KMS-11 (cell line): ENCODE measurements around the gene WDR62.

Experiments
- H2AFZ ChIP-seq: fragments of 200-600 bp; sonication (generic); 2 replicates; pipeline ENCODE4 v1.6.1; 2016; ENCODE audit warnings: antibody characterized with exemption, mixed run types, low read depth
- H3K27ac ChIP-seq: fragments of 200-600 bp; sonication (generic); 2 replicates; pipeline ENCODE4 v1.6.1; 2016; ENCODE audit warnings: mild to moderate bottlenecking, mixed run types
- H3K27me3 ChIP-seq: fragments of 200-600 bp; sonication (generic); 2 replicates; pipeline ENCODE4 v1.6.1; 2017; ENCODE audit warnings: mild to moderate bottlenecking, low read depth, mixed run types, moderate library complexity; ENCODE audit not compliant: insufficient read depth
- H3K36me3 ChIP-seq: fragments of 200-600 bp; sonication (generic); 2 replicates; pipeline ENCODE4 v1.6.1; 2017; ENCODE audit warnings: mild to moderate bottlenecking, mixed run types; ENCODE audit not compliant: insufficient read depth
- H3K4me1 ChIP-seq: fragments of 200-600 bp; sonication (generic); 2 replicates; pipeline ENCODE4 v1.6.1; 2016; ENCODE audit warnings: mild to moderate bottlenecking, low read depth, mixed run types; ENCODE audit not compliant: poor library complexity, severe bottlenecking
- H3K4me2 ChIP-seq: fragments of 200-600 bp; sonication (generic); 2 replicates; pipeline ENCODE4 v1.7.0; 2016; ENCODE audit warnings: mild to moderate bottlenecking, mixed run types
- H3K4me3 ChIP-seq: fragments of 200-600 bp; sonication (generic); IDR thresholded peaks from 2 replicates; pipeline ENCODE4 v1.6.1; 2017; ENCODE audit warnings: low read depth, low read length, mixed read lengths; ENCODE audit not compliant: insufficient read depth
- H3K79me2 ChIP-seq: fragments of 200-600 bp; sonication (generic); 2 replicates; pipeline ENCODE4 v1.6.1; 2016; ENCODE audit warnings: low read depth, mixed run types; ENCODE audit not compliant: insufficient read depth
- H3K9ac ChIP-seq: fragments of 200-600 bp; sonication (generic); 2 replicates; pipeline ENCODE4 v1.6.1; 2016; ENCODE audit warnings: mild to moderate bottlenecking, mixed run types
- H4K20me1 ChIP-seq: fragments of 200-600 bp; sonication (generic); 2 replicates; pipeline ENCODE4 v1.6.1; 2016; ENCODE audit warnings: mild to moderate bottlenecking, mixed run types; ENCODE audit not compliant: insufficient read depth
- CTCF ChIP-seq: fragments of 200-600 bp; sonication (generic); conservative IDR thresholded peaks from 2 replicates; pipeline ENCODE4 v1.6.1; 2017; ENCODE audit warnings: low read depth, mild to moderate bottlenecking, antibody characterized with exemption, low read length, moderate library complexity, mixed read lengths

Gene WDR62

GRCh38 chr19:36136964-36137686 lies 82.4 kb downstream of the WDR62 start:
- Histone ChIP-seq H3K27ac (peak overlapping the region; percentile 74), H3K4me1 (peaks cover 42% of the 10 kb centered on the region), H3K4me3 (no peak overlapping the region), H3K36me3 (no peaks in the 10 kb centered on the region; the same call in 1 of the 2 replicates), H3K27me3 (no peaks in the 10 kb centered on the region), H3K9ac (peak overlapping the region; percentile 60), H4K20me1 (no peaks in the 10 kb centered on the region), H3K4me2 (peak overlapping the region; percentile 81), H2AFZ (peak overlapping the region; percentile 65), H3K79me2 (peaks cover 18% of the 10 kb centered on the region; the same call in 1 of the 2 replicates)
- no peak for TF ChIP-seq CTCF

- Histone ChIP-seq H3K27ac (peak overlapping the region; percentile 88), H3K9ac (peak overlapping the region; percentile 91), H4K20me1 (no peaks in the 10 kb centered on the region), H3K79me2 (peaks cover 18% of the 10 kb centered on the region; the same call in 1 of the 2 replicates), H3K4me1 (peaks cover 42% of the 10 kb centered on the region), H3K27me3 (no peaks in the 10 kb centered on the region), H3K4me3 (no peak overlapping the region), H3K36me3 (peaks cover 4% of the 10 kb centered on the region; the same call in 1 of the 2 replicates), H2AFZ (peak overlapping the region; percentile 82), H3K4me2 (peak overlapping the region; percentile 59)
- no peak for TF ChIP-seq CTCF
These were observed 84.4 kb downstream of the WDR62 start for GRCh38 chr19:36139120-36139472.

GRCh38 chr19:36139473-36140303 lies 85.0 kb downstream of the WDR62 start, which contains the start of gene CAPNS1:
Gene CAPNS1 (plus strand): TSS chr19:36140066. CDS start chr19:36141012, 946 bp downstream.
- peak within 1 kb of the TSS; percentile 82 for H2AFZ ChIP-seq
- H3K27me3 ChIP-seq, result no peaks in the 10 kb centered on the region
- H3K36me3 ChIP-seq, result peaks cover 4% of the 10 kb centered on the region; the same call in 1 of the 2 replicates
- no peak within 1 kb of the TSS for H3K4me3 ChIP-seq
- peak within 1 kb of the TSS; percentile 93 for H3K4me2 ChIP-seq
- peak within 1 kb of the TSS; percentile 91 for H3K9ac ChIP-seq
- 0 out of 2 replicates have a peak, but pooled peaks have one; percentile 38 for TF ChIP-seq CTCF
- H4K20me1 ChIP-seq, result no peaks in the 10 kb centered on the region
- H3K27ac ChIP-seq, result peak within 1 kb of the TSS; percentile 88
- H3K79me2 ChIP-seq, result peaks cover 18% of the 10 kb centered on the region; the same call in 1 of the 2 replicates
- peaks cover 42% of the 10 kb centered on the region for H3K4me1 ChIP-seq

GRCh38 chr19:36140304-36141038 lies 85.8 kb downstream of the WDR62 start:
- H3K4me1 ChIP-seq, result peaks cover 42% of the 10 kb centered on the region
- no peaks in the 10 kb centered on the region for H3K27me3 ChIP-seq
- H3K4me3 ChIP-seq, result no peak overlapping the region
- no peak for TF ChIP-seq CTCF
- peak overlapping the region; percentile 82 for H2AFZ ChIP-seq
- peak overlapping the region; percentile 91 for H3K9ac ChIP-seq
- peaks cover 4% of the 10 kb centered on the region; the same call in 1 of the 2 replicates for H3K36me3 ChIP-seq
- H3K79me2 ChIP-seq, result peaks cover 18% of the 10 kb centered on the region; the same call in 1 of the 2 replicates
- H4K20me1 ChIP-seq, result no peaks in the 10 kb centered on the region
- H3K27ac ChIP-seq, result peak overlapping the region; percentile 88
- peak overlapping the region; percentile 93 for H3K4me2 ChIP-seq
